ENCODE results near the gene QTRT2.

GRCh38 chr3:114060906-114061655 is 4.5 kb downstream of the QTRT2 start:
- TF ChIP-seq CTCF (IDR thresholded peaks at IDR 0.05; ENCODE audit: poor library complexity, severe bottlenecking) = no peak
- no peak for TF ChIP-seq TAF1 (IDR thresholded peaks at IDR 0.05; ENCODE audit: low read depth)
- TF ChIP-seq REST (IDR thresholded peaks at IDR 0.05; ENCODE audit: borderline replicate concordance) = no peak
- TF ChIP-seq MXI1 (conservative IDR thresholded peaks at IDR 0.05; ENCODE audit: poor library complexity, severe bottlenecking) = no peak
- no peak for TF ChIP-seq POLR2AphosphoS5 (IDR thresholded peaks at IDR 0.05)
- TF ChIP-seq SMC3 (conservative IDR thresholded peaks at IDR 0.05; ENCODE audit: poor library complexity) = no peak
